Fibroblast of villous mesenchyme (primary cell): ENCODE data around the gene OPRM1. TPM values are rescaled to one million over a fixed set of nuclear protein-coding genes. Genes with fewer than 3 reads are reported as not detected.

Experiments used
- DNase-seq: peaks from one replicate; pipeline ENCODE4 v3.0.0-alpha.2; 2010; ENCODE audit warnings: low read depth
- H3K4me3 ChIP-seq: 2 replicates; pipeline ENCODE4 v1.5.1; 2011; ENCODE audit warnings: low read depth, mild to moderate bottlenecking, low read length
- CTCF ChIP-seq: IDR thresholded peaks from 2 replicates; pipeline ENCODE4 v1.5.1; 2012; ENCODE audit warnings: low read depth, mild to moderate bottlenecking, low read length; ENCODE audit not compliant: insufficient read depth
- total RNA-seq: library from RNA; depleted of rRNA; stranded (reverse); fragments of >200 nt; gene quantifications from 2 replicates; pipeline ENCODE4 v1.2.3, GENCODE V29; 2012

Gene OPRM1
- total RNA-seq, 1 donor = not detected

- H3K4me3 ChIP-seq = no peak overlapping the region
- no peak for TF ChIP-seq CTCF
- DNase-seq = no peak
These were observed 163.3 kb downstream of the OPRM1 start for GRCh38 chr6:154202339-154202738.

- DNase-seq = no peak
- no peak for TF ChIP-seq CTCF
- no peak overlapping the region for H3K4me3 ChIP-seq
These were observed 163.9 kb downstream of the OPRM1 start for GRCh38 chr6:154202958-154203357.

GRCh38 chr6:154206141-154206540 is 167.1 kb downstream of the OPRM1 start:
- H3K4me3 ChIP-seq = no peak overlapping the region
- TF ChIP-seq CTCF = no peak
- no peak for DNase-seq

DNA sequence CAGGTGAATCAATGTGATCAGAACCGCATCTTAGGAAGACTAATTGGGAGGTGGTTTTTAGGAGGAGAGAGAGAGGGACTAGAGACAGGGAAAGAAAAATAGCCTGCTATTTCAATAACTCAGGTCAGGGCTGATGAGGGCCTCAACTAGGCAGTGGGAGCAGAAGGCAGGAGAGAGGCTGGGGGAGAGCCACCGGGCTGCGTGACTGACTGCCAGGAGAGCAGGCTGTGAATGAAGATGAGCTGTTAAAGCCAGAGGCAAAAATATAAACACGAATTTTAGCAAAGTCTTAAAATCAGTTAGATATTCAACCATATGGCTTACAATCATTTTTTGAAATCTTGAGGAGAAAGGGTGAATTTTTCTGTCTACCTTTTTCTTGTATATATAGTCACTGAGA is 168.0 kb downstream of the OPRM1 start:
- TF ChIP-seq CTCF = no peak

GRCh38 chr6:154209555-154209954 is 170.5 kb downstream of the OPRM1 start:
- H3K4me3 ChIP-seq = no peak overlapping the region
- DNase-seq = no peak
- no peak for TF ChIP-seq CTCF

More for the DNA sequence above, 168.0 kb downstream of the OPRM1 start:
- no peak for DNase-seq
- no peak overlapping the region for H3K4me3 ChIP-seq

GRCh38 chr6:154210678-154211077 is 171.6 kb downstream of the OPRM1 start:
- H3K4me3 ChIP-seq = no peak overlapping the region
- no peak for TF ChIP-seq CTCF

GRCh38 chr6:154213782-154214181 is 174.7 kb downstream of the OPRM1 start:
- no peak for DNase-seq
- no peak overlapping the region for H3K4me3 ChIP-seq
- TF ChIP-seq CTCF = no peak

More at GRCh38 chr6:154210678-154211077, 171.6 kb downstream of the OPRM1 start:
- no peak for DNase-seq
